Natural killer cell treated with Interleukin-12 subunit alpha and Interleukin-12 subunit beta and Interleukin-15 and Interleukin-18, amount 100 ng/mL, for 72 hours (primary cell): ENCODE data around the gene FAM53C. TPM values are rescaled to one million over a fixed set of nuclear protein-coding genes. Genes with fewer than 3 reads are reported as not detected.
"Not testable (repeated sequence)": the region's sequence is repeated elsewhere in the genome, so short reads cannot be mapped to it uniquely, and the experiment has no call there.

Experiments used
- ATAC-seq, 2 donors: fragments of 150-1000 bp; cut with Tn5 transposase in 1 of 2; sonication (Bioruptor Pico), chemical (Tn5 transposase) in 1 of 2; 2 replicates each; pipeline ENCODE4 v1.10.0; 2021
- DNase-seq: peaks from one replicate; pipeline ENCODE4 v3.0.0; 2022; ENCODE audit warnings: low spot score
- H3K27ac Mint-ChIP-seq, 2 donors: 1 replicate in 1 of 2; 2 replicates in 1 of 2; pipeline ENCODE4 v1.8.0; 2022; ENCODE audit warnings: mixed read lengths in 2 of 2, mild to moderate bottlenecking in 1 of 2, moderate library complexity in 1 of 2
- H3K27me3 Mint-ChIP-seq, 2 donors: 1 replicate in 1 of 2; 2 replicates in 1 of 2; pipeline ENCODE4 v1.8.0; 2022; ENCODE audit warnings: mixed read lengths in 2 of 2
- H3K36me3 Mint-ChIP-seq: one replicate; pipeline ENCODE4 v1.8.0; 2022; ENCODE audit warnings: mixed read lengths
- H3K4me1 Mint-ChIP-seq, 2 donors: 1 replicate in 1 of 2; 2 replicates in 1 of 2; pipeline ENCODE4 v1.8.0; 2022; ENCODE audit warnings: low read depth in 2 of 2, mixed read lengths in 2 of 2, mild to moderate bottlenecking in 1 of 2
- H3K4me3 Mint-ChIP-seq: one replicate; pipeline ENCODE4 v1.8.0; 2022; ENCODE audit warnings: mixed read lengths
- H3K9me3 Mint-ChIP-seq: 2 replicates; pipeline ENCODE4 v1.8.0; 2022; ENCODE audit warnings: mixed read lengths
- total RNA-seq, 2 donors: library from RNA; stranded (reverse); gene quantifications; one replicate each; pipeline ENCODE4 v1.2.3, GENCODE V29; 2022

The FAM53C gene
- total RNA-seq, 2 donors from 2014 or later = 28.8 to 30.6 TPM

GRCh38 chr5:138389332-138389731, 51.3 kb downstream of the FAM53C start:
- H3K27me3 Mint-ChIP-seq = no peaks in the 10 kb centered on the region
- H3K27ac Mint-ChIP-seq = no peak overlapping the region
- H3K36me3 Mint-ChIP-seq = peaks cover 17% of the 10 kb centered on the region
- H3K4me3 Mint-ChIP-seq = no peak overlapping the region
- DNase-seq = no peak
- no peaks in the 10 kb centered on the region for H3K9me3 Mint-ChIP-seq
- H3K4me1 Mint-ChIP-seq = no peaks in the 10 kb centered on the region
- ATAC-seq = no peak

DNA sequence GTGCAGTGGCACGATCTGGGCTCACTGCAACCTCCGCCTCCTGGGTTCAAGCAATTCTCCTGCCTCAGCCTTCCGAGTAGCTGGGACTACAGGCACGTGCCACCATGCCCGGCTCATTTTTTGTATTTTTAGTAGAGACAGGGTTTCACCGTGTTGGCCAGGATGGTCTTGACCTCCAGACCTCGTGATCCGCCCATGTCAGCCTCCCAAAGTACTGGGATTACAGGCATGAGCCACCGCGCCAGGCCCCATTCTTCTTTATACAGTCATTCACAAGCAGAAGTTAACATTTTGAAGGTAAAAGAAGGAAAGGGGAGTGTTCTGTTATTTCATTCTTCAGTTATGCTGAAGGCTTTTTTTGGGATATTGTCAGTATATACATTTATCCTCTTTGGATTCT, 51.8 kb downstream of the FAM53C start:
- not testable (repeated sequence) for H3K4me3 Mint-ChIP-seq, H3K4me1 Mint-ChIP-seq, ATAC-seq, H3K27me3 Mint-ChIP-seq, H3K27ac Mint-ChIP-seq, DNase-seq, H3K9me3 Mint-ChIP-seq
- peaks cover 23% of the 10 kb centered on the region for H3K36me3 Mint-ChIP-seq

- Mint-ChIP-seq H3K27me3 (no peaks in the 10 kb centered on the region), H3K4me3 (no peak overlapping the region), H3K36me3 (peaks cover 24% of the 10 kb centered on the region), H3K9me3 (no peaks in the 10 kb centered on the region), H3K4me1 (no peaks in the 10 kb centered on the region), H3K27ac (no peak overlapping the region)
- ATAC-seq = no peak
- DNase-seq = no peak
Observed at GRCh38 chr5:138391859-138392386, 53.9 kb downstream of the FAM53C start.

Other genes starting within 250 kb of the FAM53C start
- not detected for gene NME5, start 198.8 kb upstream of the FAM53C start, total RNA-seq
- gene BRD8, start 159.6 kb upstream of the FAM53C start, total RNA-seq = 10 to 100 TPM; 45.9 to 84.6 TPM
- 10 to 100 TPM; 23.5 to 43.0 TPM for gene KIF20A, start 159.2 kb upstream of the FAM53C start, total RNA-seq
- 10 to 100 TPM; 38.5 to 41.3 TPM for gene CDC23, start 124.9 kb upstream of the FAM53C start, total RNA-seq
- under 1 TPM in 1 of 2 donors, not detected in 1; 0.22 TPM for gene GFRA3, start 63.6 kb upstream of the FAM53C start, total RNA-seq
- gene CDC25C, start 6.5 kb upstream of the FAM53C start, total RNA-seq = 10 to 100 TPM in 1 of 2 donors, 1 to 10 TPM in 1; 5.5 to 14.0 TPM
- 10 to 100 TPM; 58.6 to 61.7 TPM for gene KDM3B, start 14.4 kb downstream of the FAM53C start, total RNA-seq
- gene REEP2, start 100.8 kb downstream of the FAM53C start, total RNA-seq = under 1 TPM in 1 of 2 donors, not detected in 1; 0.75 TPM
- gene EGR1, start 127.2 kb downstream of the FAM53C start, total RNA-seq = 10 to 100 TPM in 1 of 2 donors, 1 to 10 TPM in 1; 8.5 to 11.2 TPM
- 100 to 1,000 TPM; 150 to 167 TPM for gene ETF1, start 205.0 kb downstream of the FAM53C start, total RNA-seq
- 100 to 1,000 TPM; 337 to 473 TPM for gene HSPA9, start 237.1 kb downstream of the FAM53C start, total RNA-seq